IPS DF 4.7 (cell line): ENCODE results near the gene NDUFS2.

ENCODE experiments used
- DNase-seq: peaks from one replicate; pipeline ENCODE4 v3.0.0-alpha.2; 2013; ENCODE audit warnings: low spot score; ENCODE audit errors: extremely low read depth

Gene NDUFS2

GRCh38 chr1:161193561-161194235 lies 8.5 kb upstream of the NDUFS2 start:
- DNase-seq = no peak

- no peak for DNase-seq
Observed at GRCh38 chr1:161195171-161195570, 7.0 kb upstream of the NDUFS2 start.

GRCh38 chr1:161196111-161196510 lies 6.1 kb upstream of the NDUFS2 start:
- no peak for DNase-seq

GRCh38 chr1:161196521-161197451 lies 5.4 kb upstream of the NDUFS2 start:
- no peak for DNase-seq

- DNase-seq = no peak
Observed at GRCh38 chr1:161197560-161198193, 4.5 kb upstream of the NDUFS2 start.

GRCh38 chr1:161198194-161198896 lies 3.8 kb upstream of the NDUFS2 start:
- DNase-seq = no peak

GRCh38 chr1:161198897-161199431 lies 3.2 kb upstream of the NDUFS2 start, which contains the start of gene ADAMTS4:
TSS of gene ADAMTS4 (minus strand) at chr1:161199054. CDS start at chr1:161198627, 427 bp downstream.
- DNase-seq = no peak

GRCh38 chr1:161199506-161200139 lies 2.5 kb upstream of the NDUFS2 start:
- DNase-seq = no peak

- DNase-seq = no peak
Observed at GRCh38 chr1:161200421-161200991, 1.7 kb upstream of the NDUFS2 start.

GRCh38 chr1:161200992-161201835 lies 953 bp upstream of the NDUFS2 start:
- DNase-seq = no peak

- DNase-seq = no peak
Observed at GRCh38 chr1:161206411-161207140, 4.4 kb downstream of the NDUFS2 start.

GRCh38 chr1:161207173-161207572 lies 5.0 kb downstream of the NDUFS2 start:
- DNase-seq = no peak

GRCh38 chr1:161209790-161210409 lies 7.7 kb downstream of the NDUFS2 start:
- no peak for DNase-seq

- DNase-seq = no peak
Observed at GRCh38 chr1:161214369-161214768, 12.2 kb downstream of the NDUFS2 start.

GRCh38 chr1:161215076-161215475 lies 12.9 kb downstream of the NDUFS2 start, which contains the start of gene FCER1G:
TSS of gene FCER1G (plus strand) at chr1:161215295. CDS start at chr1:161215322, 27 bp downstream.
- DNase-seq = no peak

- no peak for DNase-seq
Observed at GRCh38 chr1:161216945-161217712, 15.0 kb downstream of the NDUFS2 start.

GRCh38 chr1:161217831-161218230 lies 15.7 kb downstream of the NDUFS2 start:
- no peak for DNase-seq
